CD4-positive, alpha-beta T cell treated with Interleukin-6 at 100 ng/mL for 8 hours (primary cell): ENCODE data around the gene ARHGAP24.

ENCODE experiments used
- DNase-seq: peaks from one replicate; pipeline ENCODE4 v3.0.0-alpha.2; 2020; ENCODE audit warnings: mixed read lengths, low spot score

The ARHGAP24 gene

DNA sequence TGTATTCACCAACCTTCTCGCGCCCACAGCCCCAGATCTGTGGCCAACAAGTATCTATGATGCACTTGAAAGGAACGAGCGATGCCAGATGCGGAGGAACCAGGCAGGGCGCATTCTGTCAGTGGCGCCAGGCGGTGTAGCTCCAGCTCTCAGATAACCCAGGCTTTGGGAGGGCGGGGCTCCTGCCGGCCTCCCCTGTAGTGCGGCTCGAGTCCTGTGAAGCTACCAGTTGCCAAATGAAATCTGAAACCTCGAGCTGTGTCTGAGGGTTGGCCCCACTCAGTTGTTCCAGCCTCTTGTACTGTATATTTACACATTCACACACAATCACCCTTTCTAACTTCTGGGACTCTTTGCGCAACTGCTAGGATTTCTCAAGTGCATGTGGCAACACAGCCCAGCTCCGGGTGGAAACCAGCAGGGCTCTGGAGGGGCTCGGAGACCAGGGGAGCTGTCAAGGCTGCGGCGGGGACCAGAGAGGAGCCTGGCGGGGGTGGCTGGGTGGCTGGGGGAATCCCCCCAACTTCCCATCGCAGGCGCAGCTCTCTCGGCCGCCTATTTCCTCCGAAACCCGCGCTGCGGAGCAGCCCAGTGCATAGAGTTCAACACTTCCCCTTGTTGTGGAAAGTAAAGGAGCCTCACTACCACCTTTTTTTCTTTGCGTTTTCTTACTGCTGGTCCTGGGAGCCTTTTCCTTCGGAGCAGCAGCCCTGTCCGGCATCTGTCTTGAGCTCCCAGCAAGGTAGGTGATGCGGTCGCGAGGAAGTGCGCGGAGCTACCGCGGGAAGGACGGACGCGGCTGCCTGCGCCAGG, at the start of gene ARHGAP24:
ARHGAP24 (plus strand) TSS at position 333 of the 813 bp plus-strand sequence.
- DNase-seq, result no peak

DNA sequence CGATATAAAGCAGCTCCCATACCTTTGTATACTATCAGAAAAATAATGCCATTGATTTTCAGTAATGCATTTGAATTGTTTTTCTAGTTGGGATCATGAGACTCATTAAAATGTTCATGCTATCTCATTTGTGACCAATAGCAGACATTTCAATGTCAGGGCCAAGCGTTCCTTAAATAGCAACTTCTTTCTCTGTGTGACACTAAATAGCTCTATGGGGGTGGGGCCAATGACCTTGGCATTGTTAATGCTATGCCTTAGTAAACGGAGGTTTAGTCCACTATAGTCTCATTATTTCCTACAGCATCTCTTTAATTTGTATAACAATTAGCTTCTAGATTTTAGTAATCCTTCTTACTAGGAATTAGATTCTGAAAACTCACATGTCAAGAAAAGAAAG, 48.6 kb upstream of the ARHGAP24 start:
- no peak for DNase-seq

DNA sequence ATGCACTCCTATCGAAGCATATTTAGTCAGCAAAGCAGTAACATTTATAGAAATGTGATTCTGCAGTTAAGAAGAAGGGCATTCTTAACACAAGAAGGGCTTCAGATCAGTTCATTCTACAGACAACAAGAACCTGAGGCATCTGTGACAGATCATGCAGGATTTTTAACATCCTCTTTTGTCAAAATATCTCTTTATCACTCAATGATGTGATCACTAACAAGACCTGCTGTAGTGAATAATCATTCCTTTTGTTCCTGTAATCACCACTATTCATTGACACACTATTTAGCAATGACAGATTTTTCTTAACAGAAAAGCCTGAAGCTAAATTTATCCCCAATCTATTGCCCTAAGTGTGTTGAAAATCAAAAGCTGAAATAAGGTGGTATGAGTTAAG, 47.8 kb upstream of the ARHGAP24 start:
- no peak for DNase-seq

DNA sequence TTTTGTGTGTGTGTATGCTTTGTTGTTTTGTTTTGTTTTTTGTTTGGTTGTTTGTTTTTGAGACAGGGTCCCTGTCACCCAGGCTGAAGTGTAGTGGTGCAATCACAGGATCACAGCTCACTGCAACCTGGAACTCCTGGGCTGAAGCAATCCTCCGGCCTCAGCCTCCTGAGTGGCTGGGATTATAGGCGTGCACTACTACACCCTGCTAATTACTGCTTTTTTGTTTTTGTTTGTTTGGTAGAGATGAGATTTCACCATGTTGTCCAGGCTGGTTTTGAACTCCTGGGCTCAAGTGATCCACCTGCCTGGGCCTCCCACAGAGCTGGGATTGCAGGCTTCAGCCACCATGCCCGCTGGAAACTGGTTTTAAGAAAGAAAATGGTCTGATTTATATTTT, 44.7 kb upstream of the ARHGAP24 start:
- DNase-seq, result no peak

DNA sequence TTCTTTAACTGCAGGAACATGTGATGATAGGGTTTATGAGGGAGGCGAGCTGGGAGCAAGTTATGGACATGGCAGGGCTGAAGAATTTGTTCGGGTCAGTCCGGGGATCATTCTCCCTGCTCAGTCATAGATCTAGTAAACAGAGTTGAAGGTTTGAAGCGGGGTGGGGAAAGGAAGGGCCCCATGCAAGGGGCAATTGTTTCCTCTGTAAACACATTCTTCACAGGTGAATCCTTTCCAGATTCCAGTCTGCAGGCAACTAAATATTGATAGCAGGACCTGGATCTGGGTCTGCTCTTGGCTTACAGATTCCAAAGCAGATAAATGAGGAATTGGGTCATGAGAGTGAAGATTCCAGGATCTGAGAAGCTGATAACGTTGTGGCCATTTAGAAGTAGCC, 44.3 kb upstream of the ARHGAP24 start:
- no peak for DNase-seq

DNA sequence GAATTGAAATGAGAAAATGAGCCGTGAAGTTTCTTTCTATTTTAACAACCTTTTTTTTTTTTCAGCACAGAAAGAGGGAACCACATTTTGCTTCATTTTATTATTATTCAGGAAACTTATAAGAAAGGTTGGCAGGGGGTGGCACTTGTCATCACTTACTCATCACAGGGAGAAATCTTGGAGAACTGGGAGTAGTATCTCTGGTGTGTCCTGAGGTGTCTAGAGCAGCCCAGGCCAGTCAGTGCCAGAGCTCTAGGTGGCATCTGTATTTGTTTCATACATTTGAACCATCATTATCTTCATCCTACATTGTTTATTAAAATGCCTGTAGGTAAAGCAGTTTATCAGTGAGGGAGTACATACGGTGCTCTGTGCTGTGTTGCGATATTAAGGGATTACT, 43.8 kb upstream of the ARHGAP24 start:
- no peak for DNase-seq

DNA sequence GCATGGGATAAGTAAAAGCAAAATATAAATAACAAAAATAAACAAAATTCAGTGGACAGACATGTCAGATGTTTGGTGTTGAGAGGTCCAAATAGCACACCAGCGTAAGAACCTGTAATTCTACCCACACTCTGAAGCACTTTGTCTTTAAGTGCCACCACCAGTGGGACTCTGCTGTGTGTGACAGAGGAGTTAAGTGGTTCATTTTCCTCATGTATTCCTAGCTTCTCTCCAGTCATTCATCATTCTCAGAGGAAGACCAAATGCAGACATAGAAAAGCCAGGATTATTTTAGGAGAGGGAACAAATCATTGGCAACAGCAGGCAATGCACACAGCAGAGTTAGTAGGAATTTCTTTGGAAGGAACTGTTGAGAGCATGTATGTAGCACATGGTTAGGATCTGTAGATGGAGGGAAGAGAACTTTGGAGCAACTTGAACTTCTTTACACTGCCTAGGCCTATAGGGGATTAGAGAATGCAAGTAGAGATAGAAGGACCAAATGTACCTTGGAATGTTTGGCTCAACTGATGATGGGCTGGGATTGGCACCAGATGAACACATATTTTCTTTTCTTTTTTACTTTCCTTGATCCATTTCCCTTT, 43.0 kb upstream of the ARHGAP24 start:
- no peak for DNase-seq

DNA sequence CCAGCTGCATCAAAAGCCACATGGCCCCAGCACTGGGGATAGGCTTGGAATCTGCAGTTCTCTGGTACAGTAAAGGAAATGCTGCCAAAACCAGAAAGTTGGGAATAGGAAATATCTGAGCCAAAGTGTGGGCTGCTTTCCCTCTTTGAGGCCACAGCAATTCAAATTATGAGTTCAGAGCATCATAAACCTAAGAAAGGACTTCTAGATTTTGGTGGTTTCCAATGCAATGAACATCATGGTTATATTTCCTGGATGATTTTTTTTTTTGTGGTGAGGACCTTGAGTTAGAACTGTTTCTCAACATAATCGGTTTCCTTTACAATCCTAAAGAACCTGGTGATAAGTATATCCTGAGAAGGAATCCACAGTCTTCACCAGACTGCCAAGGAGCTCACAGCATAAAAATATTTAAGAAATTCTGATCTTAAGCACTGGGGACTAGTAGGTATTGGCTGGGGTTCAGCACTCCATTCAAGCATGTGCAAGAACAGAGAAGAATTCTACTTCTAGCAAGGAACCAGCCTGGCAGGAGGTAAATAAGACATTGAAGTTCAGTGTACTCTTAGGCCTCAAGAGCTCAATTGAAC, 29.8 kb upstream of the ARHGAP24 start:
- DNase-seq, result no peak

DNA sequence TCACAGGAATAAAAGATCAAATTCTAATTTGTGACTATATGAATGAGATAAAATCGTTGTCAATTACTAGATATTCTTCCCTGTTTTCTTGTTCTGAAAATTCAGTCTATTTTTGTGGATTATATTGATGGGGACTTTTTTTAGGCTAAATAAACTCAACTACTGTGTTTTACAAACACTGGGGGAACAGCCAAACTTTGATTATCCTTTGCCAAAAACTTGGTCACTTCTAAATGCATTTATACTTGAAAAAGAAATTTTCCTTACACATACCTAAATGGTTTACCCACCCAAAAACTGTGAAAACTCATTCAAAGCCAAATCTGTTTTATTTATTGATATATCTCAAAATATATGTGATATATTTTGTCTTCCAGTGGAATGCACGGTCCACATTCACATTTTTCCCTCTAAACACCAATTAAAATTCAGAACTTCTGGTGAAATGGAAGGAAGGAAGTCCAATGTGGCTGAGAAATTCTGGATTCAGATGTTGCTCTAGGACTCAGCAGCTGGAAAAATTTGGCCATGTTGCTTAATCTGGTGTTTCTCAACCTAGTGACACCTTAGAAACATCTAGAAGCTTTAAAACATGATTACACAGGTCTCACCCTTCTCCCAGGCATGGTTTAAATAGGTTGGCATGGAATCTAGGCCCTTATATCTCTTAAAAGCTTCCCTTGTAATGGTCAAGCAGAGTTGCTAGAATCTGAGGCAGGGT, 28.6 kb upstream of the ARHGAP24 start:
- no peak for DNase-seq

DNA sequence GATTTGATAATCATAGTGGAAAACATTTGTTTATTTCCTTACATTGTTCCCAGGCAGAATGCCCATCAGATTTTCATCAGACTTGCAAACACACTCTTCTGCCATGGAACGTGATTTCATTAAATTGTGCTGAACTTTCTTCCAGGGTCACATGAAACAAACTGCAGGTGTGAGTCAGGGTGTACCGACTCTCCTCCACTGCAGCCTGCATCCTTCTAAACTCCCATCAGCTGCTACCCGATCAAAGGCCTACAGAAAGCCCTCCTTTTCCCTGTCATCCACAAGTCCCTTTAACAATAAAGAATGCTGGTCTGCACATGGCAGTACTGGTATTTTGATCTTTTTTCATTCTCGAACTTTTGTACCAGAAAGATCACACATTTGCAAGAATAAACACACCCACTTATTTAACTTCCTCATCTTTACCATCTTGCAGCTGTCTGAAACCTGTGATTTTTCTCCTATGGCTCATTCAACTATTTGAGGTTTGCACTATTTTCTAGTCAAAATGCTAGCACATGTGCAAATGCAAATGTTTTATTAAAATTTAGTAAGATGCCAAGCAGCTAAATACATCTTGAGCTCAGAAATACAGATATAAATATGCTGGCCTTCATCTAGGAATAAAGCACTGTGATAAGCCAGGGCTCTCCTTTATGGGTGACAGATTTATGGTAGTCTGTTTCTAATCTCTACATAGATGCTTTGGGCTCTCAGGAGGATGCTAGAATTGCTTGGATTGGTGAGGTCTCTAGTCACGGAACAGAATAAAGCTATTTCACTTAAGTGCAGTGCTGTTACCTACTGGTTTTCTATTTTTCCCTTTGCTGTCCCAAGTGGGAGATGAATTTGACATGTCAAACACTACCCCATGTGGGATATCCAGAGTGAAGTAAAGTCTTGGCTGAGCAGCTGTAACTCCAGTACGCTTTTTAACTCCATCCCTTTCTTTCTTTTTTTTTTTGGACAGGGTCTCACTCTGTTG, 25.8 kb upstream of the ARHGAP24 start:
- DNase-seq, result no peak

DNA sequence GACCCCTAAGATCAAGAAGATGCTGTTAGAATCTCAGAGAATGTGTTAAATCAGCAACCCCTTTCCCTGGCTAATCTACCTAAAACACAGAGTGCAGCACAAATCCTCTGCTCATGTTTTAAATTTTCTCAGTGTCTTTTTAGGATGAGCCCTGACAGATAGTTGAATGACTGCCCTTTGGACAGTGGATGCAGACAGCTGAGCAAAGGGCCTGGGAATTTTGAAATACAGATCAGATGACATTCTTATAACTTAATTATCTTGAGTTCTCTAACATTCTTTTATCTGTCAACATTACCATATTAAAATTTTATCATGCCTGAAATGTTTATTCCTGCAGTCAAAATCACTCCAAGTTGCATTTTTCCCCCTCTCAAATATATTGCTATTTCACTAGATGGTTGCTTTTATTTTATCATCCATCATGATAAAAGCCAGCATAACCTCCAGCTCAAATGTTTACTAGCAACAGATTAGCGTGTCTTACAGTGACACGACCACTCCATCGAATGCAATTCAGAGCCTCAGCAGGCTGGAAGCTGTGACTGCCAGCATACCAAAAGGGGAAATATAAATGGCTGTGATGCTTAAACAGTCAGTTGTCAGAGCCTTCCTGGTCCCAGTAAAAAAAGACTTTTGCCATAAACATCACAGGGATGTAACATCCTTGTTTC, 22.8 kb upstream of the ARHGAP24 start:
- DNase-seq, result no peak

DNA sequence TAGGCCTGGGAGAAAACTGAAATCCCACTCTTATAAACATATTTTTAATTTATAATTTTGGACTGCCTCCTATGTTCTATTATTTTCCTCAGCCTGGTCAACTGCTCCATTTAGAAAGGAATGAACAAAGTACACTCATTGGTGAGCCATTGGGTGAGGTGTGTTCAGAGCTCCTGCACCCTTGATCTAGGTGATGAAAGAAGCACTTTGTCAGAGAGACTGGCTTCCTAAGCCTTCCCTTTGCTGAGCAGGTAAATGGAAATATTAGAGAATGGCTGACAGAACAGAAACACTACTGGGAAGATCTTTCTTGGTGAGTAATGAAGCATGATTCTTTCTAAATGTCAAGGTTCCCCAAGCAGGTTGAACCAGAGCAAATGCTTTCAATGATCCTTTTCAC, 19.0 kb upstream of the ARHGAP24 start:
- no peak for DNase-seq

DNA sequence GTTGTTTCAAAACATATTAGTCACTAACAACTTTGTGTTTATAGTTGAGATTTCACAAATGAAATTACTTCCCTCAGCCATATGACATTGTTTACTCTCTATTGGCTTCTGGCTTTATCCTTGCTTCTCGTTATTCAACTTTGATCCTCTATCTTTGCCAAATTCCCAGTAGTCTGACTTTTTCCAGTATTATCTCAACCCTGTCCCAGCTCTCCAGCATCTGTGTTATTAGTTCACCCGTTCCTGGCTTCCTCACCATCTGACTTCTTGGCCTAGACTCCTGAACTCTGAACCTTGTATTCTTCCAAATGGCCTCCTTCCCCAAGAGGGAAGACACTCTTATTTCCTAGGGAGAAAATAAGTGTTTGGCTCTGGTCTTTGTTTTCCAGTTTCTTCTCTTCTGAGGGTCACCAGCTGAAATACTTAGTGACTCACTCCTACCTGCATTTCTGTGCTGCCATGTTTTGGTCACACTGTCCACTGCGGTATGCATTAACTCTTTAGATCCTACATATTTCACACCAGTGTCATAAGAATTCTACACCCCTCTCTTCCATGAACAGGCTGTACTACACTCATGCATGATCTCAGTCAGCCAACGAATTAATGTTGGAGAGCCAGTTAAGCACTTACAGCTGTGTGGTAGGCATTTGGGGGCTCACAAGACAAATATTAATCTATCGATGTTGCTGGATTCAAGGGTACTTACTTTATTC, 17.0 kb upstream of the ARHGAP24 start:
- no peak for DNase-seq

DNA sequence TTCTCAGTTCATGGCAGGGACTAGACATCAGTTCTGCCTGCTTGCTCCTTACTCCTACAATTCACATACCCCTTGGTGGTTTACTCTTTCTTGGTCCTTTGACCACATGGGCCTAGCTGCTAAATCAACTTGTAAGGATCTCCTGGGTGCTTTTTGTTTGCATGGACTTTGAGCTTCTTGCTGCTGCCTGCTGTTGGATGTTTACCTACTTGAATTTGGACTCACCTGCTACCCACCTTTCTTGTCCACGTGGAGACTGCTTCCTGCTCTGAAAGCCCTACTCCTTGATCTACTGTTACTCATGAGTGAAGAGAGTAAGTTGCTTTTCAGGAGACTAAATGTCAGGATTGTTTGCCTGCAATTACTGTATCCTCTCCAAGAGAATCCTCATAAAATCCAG, 15.2 kb upstream of the ARHGAP24 start:
- DNase-seq, result no peak

DNA sequence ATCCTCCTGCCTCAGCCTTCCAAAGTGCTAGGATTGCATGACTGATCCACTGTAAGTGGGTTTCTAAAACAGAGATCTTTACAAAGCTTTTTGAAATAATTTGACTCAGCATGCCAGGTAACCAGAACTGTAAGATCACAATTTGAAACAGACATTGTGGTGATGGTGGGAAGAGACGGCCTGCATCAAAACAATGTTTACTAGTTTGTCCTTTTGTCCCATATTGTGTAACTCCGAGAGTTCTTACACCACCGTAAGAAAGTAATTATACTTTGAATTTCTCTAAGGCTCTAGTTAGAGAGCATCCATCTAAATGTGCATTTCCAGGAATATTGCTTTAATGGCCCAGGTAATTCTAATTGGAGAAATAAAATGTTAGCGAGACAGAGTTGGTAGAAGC, 594 bp upstream of the ARHGAP24 start:
- DNase-seq, result no peak

DNA sequence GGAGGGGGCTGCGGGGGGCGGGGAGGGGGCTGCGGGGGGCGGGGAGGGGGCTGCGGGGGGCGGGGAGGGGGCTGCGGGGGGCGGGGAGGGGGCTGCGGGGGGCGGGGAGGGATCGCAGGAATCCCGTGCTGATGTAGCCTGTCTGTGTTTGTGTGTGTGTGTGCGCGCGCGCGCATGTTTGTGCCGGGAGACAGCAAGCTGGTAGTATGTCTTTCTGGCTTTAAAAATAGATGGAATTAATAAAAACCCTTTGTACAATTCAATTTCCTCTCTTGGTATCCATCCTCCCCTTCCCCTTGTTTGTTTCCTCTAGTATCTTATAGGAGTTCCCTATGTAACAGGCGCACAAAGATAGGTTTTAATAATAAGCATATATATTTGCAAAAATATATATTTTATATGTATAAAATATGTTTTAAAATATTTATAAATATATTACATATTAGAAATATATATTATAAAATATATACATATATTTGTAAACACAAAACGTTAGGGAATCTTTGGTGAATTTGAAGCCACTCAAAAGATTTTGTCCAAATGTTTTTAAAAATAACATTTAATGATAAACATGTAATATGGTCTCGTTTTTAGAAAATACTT, 782 bp downstream of the ARHGAP24 start:
- DNase-seq, result no peak

DNA sequence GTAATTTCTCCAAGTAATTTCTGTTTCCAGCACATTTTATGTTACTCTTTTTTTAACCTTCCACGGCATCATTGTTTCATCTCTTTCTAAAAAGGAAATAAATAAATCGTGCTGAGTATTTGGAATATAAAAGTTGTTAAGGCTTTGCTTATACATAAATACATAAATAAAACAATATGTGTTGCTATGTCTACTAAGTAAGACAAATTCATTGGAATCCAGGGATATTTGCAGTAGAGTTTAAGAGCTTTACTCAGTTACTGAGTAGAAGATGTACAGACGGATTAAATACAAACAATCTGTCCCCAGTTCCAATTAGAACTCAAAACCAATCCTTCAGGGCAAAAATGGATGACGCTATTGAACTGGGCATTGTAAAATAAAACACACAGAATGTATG, 1.4 kb downstream of the ARHGAP24 start:
- no peak for DNase-seq

DNA sequence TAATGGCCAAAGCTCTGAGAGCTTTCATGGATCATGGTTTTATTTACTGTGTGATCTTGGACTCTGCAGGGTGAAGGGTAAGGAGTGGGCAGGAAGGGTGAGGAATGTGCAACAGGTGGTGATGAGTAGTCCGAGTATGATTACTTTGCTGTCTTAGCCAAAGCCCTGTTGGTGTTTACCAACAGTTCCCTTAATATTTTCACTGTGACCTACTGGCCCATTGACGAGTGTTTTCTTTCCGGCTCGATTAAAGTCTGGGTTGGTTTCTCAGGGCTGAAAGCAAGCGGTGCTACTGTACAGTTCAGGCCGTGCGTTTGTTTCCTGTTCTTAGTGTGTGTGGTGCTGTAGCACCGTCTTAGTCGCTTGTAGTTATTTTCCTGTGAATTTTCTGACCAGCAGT, 2.6 kb downstream of the ARHGAP24 start:
- no peak for DNase-seq

DNA sequence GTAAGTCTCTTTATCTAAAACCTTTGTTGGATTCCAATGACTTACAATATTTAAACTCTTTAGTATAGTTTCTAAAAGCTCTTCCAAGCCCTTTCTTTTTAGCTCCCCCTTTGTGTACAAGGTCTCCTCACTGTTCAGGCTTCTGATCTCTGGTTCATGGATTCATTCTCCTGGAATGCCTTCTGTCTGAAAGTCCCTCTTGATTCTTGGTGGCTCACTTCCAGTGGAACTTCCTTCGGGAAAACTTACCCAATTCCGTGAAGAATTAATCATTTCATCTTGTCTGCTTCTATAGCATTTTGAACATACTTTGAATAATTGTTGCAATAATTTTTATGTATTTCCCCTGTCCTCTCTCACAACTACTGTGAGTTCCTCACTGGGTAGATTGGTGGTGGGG, 3.6 kb downstream of the ARHGAP24 start:
- DNase-seq, result no peak
